Left renal cortex interstitium (tissue), 4 donors: ENCODE data around the gene GOT2. TPM values are rescaled to one million over a fixed set of nuclear protein-coding genes. Genes with fewer than 3 reads are reported as not detected.
"Not testable (repeated sequence)": the region's sequence is repeated elsewhere in the genome, so short reads cannot be mapped to it uniquely, and the experiment has no call there.

Experiments used
- DNase-seq, 4 donors: peaks; one replicate each; pipeline ENCODE4 v3.0.0-alpha.2; 2013; ENCODE audit warnings: low read depth in 4 of 4, low spot score in 2 of 4, missing footprints in 1 of 4
- polyA plus RNA-seq, 4 donors: library from polyadenylated mRNA; unstranded; fragments of 120-200 nt; gene quantifications; one replicate each; pipeline ENCODE4 v1.2.1, GENCODE V29; 2013; ENCODE audit not compliant: insufficient read length in 4 of 4

The GOT2 gene
- polyA plus RNA-seq = 100 to 1,000 TPM in 1 of 4 donors, 10 to 100 TPM in 3; 91.7 to 102 (median 93.3) TPM

DNA sequence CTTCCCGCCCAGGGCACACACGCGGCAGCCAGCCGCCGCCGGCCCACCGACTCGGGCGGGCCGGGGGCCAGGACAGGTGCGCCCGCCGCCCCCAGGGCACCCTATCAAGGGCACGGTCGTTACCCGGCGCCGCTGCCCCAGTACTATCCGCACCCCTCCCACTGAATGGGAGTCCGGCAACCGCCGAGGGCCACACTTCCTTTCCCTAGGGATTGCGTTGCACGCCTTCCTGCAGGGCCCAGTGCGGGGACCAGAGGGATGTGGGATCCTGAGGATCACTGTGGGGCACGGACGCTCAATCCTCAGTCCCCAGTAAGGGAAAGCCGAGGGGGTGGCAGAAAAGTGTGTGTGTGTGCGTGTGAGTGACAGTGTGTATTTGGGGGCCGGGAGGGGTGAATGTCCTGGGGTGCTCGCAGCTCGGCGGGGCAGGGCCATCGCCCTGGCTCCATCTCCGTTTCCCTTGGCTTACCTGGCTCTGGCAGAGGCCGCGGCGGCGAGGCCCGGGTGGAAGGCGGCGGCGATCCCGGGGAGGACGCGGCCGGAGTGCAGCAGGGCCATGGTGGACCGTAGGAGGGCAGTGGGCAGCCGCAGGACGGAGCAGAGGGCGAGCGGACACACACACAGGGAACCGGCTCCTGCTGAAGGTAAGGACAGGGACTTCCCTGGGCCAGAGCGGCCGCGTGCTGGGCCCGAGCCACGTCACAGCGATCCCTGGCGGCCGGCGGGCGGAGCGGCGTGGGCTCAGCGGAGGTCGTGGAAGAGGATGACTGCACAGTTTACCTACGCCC, at the start of gene GOT2:
GOT2 (minus strand) TSS at position 646 of the 788 bp plus-strand sequence; CDS start at position 558, 88 bp downstream.
- peak; percentile 53 to 69 (median 64) for DNase-seq

DNA sequence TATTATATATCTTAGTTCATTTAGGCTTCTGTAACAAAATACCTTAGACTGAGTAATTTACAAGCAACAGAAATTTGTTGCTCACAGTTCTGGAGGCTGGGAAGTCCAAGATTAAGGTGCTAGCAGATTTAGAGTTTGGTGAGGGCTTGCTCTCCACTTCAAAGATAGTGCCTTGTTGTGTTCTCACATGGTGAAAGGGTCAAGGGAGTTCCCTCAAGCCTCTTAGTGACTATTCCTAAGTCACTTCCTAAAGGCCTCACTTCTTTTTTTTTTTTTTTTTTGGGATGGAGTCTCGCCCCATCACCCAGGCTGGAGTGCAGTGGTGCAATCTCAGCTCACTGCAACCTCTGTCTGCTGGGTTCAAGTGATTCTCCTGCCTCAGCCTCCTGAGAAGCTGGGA, 45.2 kb upstream of the GOT2 start:
- not testable (repeated sequence) for DNase-seq

DNA sequence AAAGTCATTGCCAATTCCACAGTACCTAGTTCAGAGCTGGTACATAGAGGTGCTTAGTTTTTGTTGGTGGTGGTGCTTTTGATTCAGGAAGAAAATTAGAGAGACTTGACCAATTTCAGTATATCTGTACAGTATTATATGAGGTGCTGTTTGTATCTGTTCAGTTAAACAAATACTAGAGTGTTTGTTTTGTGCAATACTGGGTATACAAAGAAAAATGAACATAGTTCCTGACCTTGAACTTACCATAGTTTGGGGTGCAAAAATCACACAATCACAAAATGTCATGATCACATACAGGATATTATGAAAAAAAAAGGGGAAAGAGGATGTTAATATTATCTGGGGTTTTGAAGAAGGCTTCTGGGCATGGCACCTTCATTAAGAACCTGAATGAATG, 39.8 kb upstream of the GOT2 start:
- no peak for DNase-seq

DNA sequence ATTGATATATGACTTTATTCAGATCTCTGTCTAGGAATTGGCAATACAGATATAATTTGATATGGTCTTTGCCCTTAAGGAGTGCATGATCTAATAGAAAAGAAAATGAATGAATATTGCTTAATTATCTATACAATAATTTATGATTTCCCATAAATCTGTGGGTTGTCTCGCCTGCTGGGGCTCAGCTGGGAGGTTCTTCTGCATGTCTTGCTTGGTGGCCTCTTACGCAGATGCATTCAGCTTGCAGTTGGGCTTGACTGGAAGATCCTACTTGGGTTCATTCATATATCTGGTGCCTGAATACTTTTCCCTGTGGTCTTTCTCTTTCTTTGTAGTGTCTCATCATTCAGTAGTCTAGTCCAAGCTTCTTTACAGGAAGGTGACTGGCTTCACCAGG, 34.0 kb upstream of the GOT2 start:
- DNase-seq = no peak

DNA sequence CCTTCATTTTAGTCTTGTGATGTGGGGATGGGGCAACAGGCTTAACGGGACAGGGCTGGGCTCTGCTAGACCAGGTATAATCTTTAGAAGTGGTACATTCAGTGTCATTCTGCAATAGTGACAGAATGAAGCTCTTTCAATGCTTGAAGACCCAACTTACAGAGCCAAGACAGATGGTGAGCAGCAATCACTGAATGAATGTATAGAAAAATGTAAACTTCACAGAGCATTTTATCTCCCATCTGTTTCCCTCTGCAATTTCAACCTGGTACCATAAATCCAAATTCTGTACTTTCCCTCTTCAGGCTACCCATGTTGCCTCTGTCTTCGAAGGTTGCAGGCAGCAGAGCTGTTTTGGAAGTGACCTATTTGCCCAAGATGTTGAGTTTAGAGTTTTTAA, 33.5 kb upstream of the GOT2 start:
- no peak for DNase-seq

DNA sequence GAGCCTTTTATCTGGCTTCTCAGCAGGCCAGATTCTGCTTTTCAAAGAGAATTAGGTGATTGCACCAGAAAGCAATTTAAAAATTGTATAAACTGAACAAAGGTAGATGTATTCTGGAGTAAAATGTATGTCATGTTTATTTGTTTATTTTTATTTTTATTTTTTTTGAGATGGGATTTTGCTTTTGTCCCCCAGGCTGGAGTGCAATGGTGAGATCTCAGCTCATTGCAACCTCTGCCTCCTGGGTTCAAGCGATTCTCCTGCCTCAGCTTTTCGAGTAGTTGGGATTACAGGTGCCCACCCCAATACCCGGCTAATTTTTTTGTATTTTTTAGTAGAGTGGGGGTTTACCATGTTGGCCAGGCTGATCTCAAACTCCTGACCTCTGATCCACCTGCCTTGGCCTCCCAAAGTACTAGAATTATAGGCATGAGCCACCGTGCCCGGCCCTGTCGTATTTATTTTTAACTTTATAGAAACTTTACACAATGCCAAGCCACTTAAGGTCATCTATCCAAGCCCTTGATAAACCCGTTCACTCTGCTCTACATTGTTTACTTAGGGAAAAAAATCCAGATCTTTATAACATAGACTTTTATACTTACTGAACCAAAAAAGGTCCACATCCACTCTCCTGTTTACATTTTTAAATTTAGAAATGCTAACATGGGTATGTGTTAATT, 22.7 kb upstream of the GOT2 start:
- DNase-seq = no peak

DNA sequence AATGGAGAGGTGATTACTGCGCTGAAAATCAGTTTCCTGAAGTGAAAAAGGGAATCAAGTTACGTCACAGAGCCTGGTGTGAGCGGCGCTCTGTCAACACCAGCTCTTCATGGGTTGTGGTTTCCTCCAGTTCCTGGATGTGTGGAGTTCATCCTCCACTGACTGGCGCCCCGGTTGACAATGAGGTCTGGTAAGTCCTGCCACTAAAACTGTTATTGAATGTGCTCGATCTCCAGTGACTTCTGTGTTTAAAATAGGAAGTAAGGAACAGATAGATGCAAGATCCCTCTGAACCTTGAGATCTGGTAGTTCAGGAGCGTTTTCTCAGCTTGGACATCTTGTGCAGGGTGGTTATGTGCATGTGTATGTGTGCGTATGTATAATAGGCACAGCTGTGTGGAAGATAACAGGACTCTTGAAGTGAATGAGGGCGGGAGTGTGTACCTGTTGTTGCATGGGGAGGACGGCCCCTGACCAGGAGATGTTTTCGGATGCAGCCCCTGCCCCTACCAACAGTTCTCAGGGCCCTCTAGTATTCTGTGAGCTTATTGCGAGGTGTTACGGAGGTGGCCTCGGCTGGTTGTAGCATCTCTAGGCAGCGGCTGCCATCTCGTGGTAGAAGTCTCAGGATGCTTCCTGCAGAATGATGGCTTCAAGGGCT, 22.0 kb upstream of the GOT2 start:
- peak; percentile 27 to 50 (median 34) for DNase-seq

DNA sequence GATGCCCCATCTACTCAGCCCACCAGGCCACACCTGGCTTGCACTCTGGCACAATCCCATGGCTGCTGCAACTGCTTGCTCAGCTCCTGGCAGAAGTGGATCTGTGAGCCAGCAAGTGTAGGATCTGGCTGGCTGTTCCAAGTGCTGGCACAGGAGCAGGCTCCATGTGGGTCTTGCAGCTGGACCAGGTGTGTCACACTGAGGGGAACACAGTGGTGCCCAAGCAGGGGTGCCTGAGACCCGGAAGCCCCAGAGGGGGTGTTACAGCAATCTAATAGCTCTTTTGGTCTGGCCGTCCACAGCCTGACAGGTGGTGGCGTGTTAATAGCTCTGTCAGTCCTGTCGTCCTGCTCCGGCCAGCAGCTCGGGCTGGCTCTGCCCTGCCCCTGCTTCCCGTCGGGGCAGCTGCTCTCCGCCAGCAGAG, 19.6 kb upstream of the GOT2 start:
- DNase-seq = no peak

DNA sequence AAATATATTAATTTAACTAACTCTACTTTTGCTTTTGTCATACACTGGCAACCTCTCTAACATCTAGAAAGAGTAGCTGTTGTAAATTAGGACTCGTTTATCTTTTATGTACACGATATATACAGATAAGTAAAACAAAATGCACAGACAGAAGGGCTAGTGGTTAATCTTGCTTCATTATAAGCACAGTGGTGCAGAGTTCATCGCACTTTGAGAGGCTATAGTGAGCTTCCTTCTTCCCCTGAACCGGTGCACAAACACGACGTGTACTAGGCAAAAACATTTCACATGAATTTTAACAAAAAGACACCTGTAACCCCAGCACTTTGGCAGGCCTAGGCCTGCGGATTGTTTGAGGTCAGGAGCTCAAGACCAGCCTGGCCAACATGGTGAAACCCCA, 10.4 kb upstream of the GOT2 start:
- DNase-seq = no peak

DNA sequence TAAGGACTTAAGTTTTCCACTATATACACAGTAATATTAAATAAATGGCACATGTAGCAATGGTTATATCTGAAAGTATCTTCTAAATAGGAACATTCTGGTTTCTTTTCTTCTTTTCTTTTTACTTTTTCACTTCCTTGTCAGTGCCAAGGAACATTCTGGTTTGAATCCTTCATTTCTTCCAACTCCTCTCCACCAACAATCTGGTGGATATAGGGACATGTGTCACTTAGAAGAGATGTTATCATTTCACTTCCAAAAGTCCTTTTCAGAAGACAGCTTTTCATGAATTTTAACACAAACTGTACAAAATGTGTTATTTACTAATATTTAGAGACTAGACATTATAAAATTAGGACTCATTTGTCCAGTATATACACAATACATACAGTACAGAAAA, 7.9 kb upstream of the GOT2 start:
- no peak for DNase-seq

DNA sequence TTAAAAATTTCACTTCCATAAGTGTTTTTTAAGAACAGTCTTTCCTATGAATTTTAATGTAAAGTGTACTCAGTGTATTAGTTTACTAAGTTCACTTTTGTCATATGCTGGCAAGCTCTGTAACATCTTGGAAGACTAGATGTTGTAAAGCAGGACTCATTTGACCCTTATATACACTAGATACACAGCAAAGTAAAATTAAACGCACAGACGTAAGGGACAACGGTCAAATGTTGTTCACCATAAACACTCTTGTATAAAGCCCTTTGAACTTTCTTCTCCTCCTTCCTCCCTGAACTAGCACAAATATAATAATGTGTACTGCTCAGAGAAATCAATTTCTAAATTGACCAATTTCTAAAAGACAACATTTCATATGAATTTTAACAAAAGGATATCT, 7.0 kb upstream of the GOT2 start:
- DNase-seq = no peak

DNA sequence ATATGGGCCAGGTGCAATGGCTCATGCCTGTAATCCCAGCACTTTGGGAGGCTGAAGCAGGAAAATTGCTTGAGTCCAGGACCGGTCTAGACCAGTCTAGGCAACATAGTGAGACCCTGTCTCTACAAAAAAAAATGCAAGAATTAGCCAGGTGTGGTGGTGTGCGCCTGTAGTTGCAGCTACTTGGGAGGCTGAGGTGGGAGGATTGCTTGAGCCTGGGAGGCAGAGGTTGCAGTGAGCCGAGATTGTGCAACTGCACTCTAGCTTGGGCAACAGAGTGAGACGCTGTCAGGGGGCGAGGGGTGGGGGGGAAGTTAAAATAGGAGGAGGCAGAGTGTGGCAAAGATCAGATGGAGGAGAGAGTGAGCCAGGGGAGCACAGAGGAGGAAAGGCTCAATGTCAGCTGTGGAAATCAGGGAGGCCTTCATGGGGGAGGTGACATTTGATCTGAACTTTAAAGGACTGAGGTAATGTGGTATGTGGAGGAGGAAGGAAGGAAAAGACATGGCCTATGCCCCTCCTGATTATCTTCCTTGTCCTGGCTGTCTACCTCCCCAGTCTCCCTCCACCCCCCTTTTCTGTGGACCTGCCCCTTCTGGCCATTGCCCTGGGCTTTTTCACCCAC, 4.7 kb upstream of the GOT2 start:
- no peak for DNase-seq

DNA sequence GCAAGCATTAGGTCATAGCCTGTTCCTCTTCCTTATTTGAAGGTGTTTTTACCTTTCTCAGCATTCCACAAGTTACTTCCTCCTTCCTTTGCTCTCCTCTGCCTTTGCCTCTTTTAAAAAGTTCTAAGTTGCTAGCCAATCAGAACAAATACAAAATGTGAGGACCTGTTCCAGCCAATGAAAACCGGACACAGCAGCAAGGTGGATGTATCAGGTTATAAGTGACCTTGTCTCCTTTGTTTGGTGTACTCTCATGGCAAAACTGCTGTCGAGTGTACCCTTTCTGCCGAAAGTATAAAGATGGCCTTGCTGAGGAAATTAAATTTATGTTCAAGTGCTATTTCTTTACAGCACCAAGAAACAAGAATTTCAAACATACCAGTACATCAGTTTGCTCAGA, 2.2 kb upstream of the GOT2 start:
- DNase-seq = not testable (repeated sequence)

DNA sequence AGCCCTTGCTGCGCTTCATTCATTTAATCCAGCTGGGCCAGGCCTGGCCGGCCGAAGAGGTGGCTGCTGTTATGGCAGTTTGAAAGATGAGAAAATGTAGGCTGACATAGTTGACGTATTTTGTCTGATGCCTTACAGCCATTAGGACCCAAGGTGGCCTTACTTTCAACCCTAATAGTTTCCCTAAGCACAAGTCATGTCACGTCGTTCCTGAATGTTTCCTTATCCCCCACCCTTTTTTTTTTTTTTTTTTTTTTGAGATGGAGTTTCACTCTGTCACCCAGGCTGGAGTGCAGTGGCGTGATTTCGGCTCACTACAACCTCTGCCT, 307 bp upstream of the GOT2 start:
- DNase-seq = no peak

DNA sequence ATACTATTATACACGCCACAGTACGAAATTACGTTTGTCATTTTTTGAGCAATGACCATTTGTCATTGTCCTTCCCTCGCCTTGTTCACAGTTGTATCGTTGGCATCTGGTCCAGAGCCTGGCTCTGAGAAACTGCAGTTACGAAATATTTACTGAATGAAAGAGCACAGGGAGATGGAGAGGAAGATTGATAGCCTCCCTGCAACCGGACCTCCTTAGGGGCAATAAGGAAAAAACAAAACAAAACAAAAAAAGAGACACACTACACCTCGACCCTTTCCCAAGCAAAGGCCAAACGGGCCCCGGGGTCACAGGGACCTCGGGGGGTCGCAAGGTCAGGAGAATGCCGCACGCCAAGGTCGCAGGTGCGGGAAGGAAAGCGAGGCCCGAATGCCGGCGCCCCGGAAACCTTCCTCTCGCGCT, 857 bp downstream of the GOT2 start:
- DNase-seq = peak in 1 of 4 donors; percentile 3

DNA sequence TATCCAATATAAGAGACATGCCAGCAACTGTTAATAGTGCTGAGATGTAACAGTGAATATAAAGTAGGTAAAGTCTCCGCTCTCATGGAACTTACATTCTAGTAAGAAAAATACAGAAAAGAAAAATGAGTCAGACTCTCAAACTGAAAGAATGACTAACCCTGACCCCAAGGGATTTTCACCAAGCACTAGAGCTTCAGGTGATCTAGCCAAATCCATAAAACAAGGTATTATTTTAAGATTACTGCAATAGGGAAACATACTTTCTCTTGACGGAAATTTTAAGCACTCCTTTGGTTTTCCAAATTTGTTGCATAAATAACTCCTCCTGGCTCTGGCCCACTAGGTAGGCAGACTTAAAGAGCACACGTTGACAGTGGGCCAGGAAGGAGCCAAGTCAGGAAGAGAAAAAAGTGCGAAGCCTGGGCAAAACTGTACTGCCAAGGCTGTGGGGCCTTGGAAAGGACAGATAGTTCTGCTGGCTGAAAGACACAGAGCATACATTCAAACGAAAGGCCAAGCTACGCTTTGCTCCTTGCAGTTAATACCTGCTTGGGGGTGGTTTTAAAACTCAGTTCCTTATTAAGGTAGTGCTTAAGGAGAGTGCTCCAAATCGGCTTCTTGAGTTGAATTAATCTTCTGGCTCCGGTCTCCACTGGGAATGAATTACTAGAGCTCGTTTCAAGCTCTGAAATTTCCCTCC, 1.4 kb downstream of the GOT2 start:
- DNase-seq = no peak

DNA sequence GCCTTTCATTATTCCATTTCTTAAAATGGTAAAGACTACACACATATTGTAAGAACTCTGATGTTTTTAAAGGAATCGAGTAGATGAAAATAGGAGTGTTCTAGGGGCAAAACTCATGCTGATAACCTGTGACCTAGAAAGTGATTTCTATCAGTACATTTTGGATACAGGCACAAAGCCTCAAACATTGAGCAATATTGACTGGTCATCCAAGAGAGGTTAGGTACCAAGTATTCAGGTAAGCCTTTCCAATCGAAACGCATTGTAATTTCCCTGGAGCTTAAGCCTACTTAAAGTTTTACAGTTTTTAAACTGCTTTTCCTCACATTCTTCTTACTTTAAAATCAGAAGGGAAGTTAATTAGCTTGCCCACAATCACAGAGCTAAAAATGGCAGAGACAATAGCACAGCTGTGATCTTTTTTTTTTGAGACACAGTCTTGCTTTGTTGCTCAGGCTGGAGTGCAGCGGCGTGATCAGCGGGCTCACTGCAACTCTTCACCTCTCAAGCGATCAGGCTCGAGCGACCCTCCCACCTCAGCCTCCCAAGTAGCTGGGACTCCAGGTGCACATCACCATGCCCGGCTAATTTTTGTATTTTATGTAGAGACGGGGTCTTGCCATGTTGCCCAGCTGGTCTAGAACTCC, 3.3 kb downstream of the GOT2 start:
- DNase-seq = no peak

DNA sequence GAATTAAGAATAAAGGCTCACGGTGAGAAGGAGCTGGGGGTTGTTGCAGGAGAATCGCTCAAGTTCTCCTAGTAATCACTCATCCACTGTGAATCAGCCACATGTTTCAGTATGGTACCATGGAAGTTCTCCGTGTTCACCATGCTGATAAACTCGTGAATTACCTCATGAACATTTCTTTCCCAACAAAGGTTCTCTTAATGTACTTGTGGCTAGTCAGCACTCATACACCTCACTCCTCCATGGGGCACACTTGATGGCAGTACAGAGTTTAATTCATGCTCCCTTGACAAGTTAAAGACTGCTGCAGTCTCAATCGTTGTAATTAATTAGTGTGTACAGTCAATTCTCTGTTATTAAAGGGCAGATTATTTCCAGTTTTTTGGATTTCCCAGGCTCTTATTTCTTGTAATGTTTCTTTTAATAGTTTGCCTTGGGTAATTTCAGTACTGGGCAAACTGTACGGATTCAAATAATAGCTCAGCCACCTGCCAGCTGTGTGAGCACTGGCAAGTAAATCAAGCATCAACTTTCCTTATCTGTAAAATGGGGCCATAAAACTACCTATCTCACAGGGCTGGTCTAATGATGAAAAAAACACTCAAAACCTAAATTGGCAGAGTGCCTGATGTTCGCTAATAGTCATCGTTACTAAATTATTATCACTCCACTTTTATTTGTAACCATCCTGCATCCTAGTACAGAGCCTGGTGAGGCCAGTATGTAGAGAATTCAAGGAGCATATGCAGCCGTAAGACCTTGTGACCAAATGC, 6.1 kb downstream of the GOT2 start:
- no peak for DNase-seq

DNA sequence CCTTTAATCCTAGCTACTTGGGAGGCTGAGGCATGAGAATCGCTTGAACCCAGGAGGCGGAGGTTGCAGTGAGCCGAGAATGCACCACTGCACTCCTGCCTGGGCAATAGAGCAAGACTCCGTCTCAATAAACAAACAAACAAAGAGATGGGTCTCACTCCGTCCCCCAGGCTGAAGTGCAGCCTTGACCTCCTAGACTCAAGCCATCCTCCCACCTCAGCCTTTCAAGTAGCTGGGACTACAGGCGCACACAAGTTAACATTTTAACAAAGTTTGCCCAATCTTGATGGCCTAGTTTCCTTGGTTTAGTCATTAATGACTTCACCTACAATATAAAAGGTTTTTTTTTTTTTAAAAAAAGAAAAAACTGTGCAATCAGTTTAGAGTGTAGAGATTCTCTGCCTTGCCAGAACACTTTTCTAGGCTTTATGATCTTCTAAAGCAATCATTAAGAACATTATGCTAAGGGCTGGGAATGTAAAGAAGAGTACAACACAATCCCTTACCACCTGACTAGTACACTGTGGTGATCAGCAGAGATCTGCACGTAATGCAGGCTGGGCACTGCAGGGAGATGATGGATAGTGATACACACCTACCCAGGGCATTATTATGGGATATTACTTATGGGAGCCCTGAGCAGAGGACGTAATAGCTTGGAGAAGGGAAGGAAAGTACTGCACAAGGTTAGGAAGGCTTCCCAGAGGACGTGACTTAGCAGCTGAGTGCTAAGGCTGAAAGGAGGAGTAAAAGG, 6.9 kb downstream of the GOT2 start:
- DNase-seq = no peak
